BLaER1 (cell line): ENCODE results near the gene ZBTB20.
"Not testable (repeated sequence)": the region's sequence is repeated elsewhere in the genome, so short reads cannot be mapped to it uniquely, and the experiment has no call there.

Experiments used
- H3K27ac ChIP-seq: shearing (Covaris generic); formaldehyde crosslinking; 2 replicates; pipeline ENCODE4 v1.8.1; 2022
- H3K27me3 ChIP-seq: shearing (Covaris generic); formaldehyde crosslinking; 2 replicates; pipeline ENCODE4 v1.8.1; 2022
- H3K36me3 ChIP-seq: shearing (Covaris generic); formaldehyde crosslinking; 2 replicates; pipeline ENCODE4 v1.8.1; 2022
- H3K4me1 ChIP-seq: shearing (Covaris generic); formaldehyde crosslinking; 2 replicates; pipeline ENCODE4 v1.8.1; 2022
- H3K4me2 ChIP-seq: shearing (Covaris generic); formaldehyde crosslinking; 2 replicates; pipeline ENCODE4 v1.8.1; 2022
- H3K4me3 ChIP-seq: shearing (Covaris generic); formaldehyde crosslinking; 2 replicates; pipeline ENCODE4 v1.8.1; 2022
- H3K9ac ChIP-seq: shearing (Covaris generic); formaldehyde crosslinking; 2 replicates; pipeline ENCODE4 v1.8.1; 2022
- H3K9me3 ChIP-seq: shearing (Covaris generic); formaldehyde crosslinking; 2 replicates; pipeline ENCODE4 v1.8.1; 2022
- H4K20me1 ChIP-seq: shearing (Covaris generic); formaldehyde crosslinking; 2 replicates; pipeline ENCODE4 v1.8.1; 2022
- Cebpa-rat ChIP-seq: shearing (Covaris generic); IDR thresholded peaks from 2 replicates; pipeline ENCODE4 v1.8.1; 2022

Gene ZBTB20

GRCh38 chr3:115146418-115147328 is at the start of gene ZBTB20:
TSS of gene ZBTB20 (minus strand) at chr3:115147288.
- TF ChIP-seq Cebpa-rat: no peak
- Histone ChIP-seq H3K9me3 (no peaks in the 10 kb centered on the region), H3K36me3 (no peaks in the 10 kb centered on the region), H4K20me1 (peaks cover 17% of the 10 kb centered on the region; the same call in 1 of the 2 replicates), H3K9ac (peak within 1 kb of the TSS; percentile 94), H3K4me2 (peak within 1 kb of the TSS; percentile 91), H3K27ac (peak within 1 kb of the TSS; percentile 94), H3K4me3 (peak within 1 kb of the TSS; percentile 90), H3K27me3 (no peaks in the 10 kb centered on the region), H3K4me1 (peaks cover 24% of the 10 kb centered on the region)

- Histone ChIP-seq H3K4me3 (no peak overlapping the region), H3K4me2 (no peak overlapping the region), H3K4me1 (no peaks in the 10 kb centered on the region), H3K27ac (no peak overlapping the region), H3K9me3 (peaks cover 10% of the 10 kb centered on the region), H3K9ac (no peak overlapping the region), H3K36me3 (no peaks in the 10 kb centered on the region), H4K20me1 (no peaks in the 10 kb centered on the region), H3K27me3 (no peaks in the 10 kb centered on the region)
- TF ChIP-seq Cebpa-rat: no peak
Measured at GRCh38 chr3:115194476-115194875, 47.4 kb upstream of the ZBTB20 start.

GRCh38 chr3:115190747-115191146 is 43.7 kb upstream of the ZBTB20 start:
- TF ChIP-seq Cebpa-rat: no peak
- H3K9ac ChIP-seq: no peak overlapping the region
- no peak overlapping the region for H3K27ac ChIP-seq
- no peak overlapping the region for H3K4me3 ChIP-seq
- H3K9me3 ChIP-seq: peaks cover 10% of the 10 kb centered on the region
- H4K20me1 ChIP-seq: no peaks in the 10 kb centered on the region
- no peaks in the 10 kb centered on the region for H3K36me3 ChIP-seq
- H3K4me1 ChIP-seq: peaks cover 10% of the 10 kb centered on the region
- no peaks in the 10 kb centered on the region for H3K27me3 ChIP-seq
- H3K4me2 ChIP-seq: no peak overlapping the region

GRCh38 chr3:115187149-115187757 is 40.2 kb upstream of the ZBTB20 start:
- peaks cover 10% of the 10 kb centered on the region for H3K4me1 ChIP-seq
- no peak overlapping the region for H3K27ac ChIP-seq
- H4K20me1 ChIP-seq: no peaks in the 10 kb centered on the region
- H3K4me3 ChIP-seq: no peak overlapping the region
- peaks cover 10% of the 10 kb centered on the region for H3K9me3 ChIP-seq
- TF ChIP-seq Cebpa-rat: no peak
- H3K4me2 ChIP-seq: peak overlapping the region; percentile 33; the same call in 1 of the 2 replicates
- H3K27me3 ChIP-seq: no peaks in the 10 kb centered on the region
- no peaks in the 10 kb centered on the region for H3K36me3 ChIP-seq
- no peak overlapping the region for H3K9ac ChIP-seq

GRCh38 chr3:115186351-115187148 is 39.5 kb upstream of the ZBTB20 start:
- no peaks in the 10 kb centered on the region for H3K36me3 ChIP-seq
- peaks cover 10% of the 10 kb centered on the region for H3K4me1 ChIP-seq
- H3K9ac ChIP-seq: no peak overlapping the region
- peaks cover 10% of the 10 kb centered on the region for H3K9me3 ChIP-seq
- H4K20me1 ChIP-seq: no peaks in the 10 kb centered on the region
- no peak for TF ChIP-seq Cebpa-rat
- no peak overlapping the region for H3K4me3 ChIP-seq
- peak overlapping the region; percentile 33; the same call in 1 of the 2 replicates for H3K4me2 ChIP-seq
- H3K27ac ChIP-seq: no peak overlapping the region
- no peaks in the 10 kb centered on the region for H3K27me3 ChIP-seq

- H3K4me1 ChIP-seq: peaks cover 10% of the 10 kb centered on the region
- not testable (repeated sequence) for H3K9me3 ChIP-seq, H4K20me1 ChIP-seq, H3K4me3 ChIP-seq, H3K27ac ChIP-seq, H3K4me2 ChIP-seq, H3K36me3 ChIP-seq, H3K9ac ChIP-seq, H3K27me3 ChIP-seq
Measured at GRCh38 chr3:115184859-115185572, 37.9 kb upstream of the ZBTB20 start.

GRCh38 chr3:115178930-115179329 is 31.8 kb upstream of the ZBTB20 start:
- H3K27ac ChIP-seq, H3K4me3 ChIP-seq, H3K9ac ChIP-seq, H3K36me3 ChIP-seq, H4K20me1 ChIP-seq, H3K9me3 ChIP-seq, H3K27me3 ChIP-seq, H3K4me2 ChIP-seq, H3K4me1 ChIP-seq: not testable (repeated sequence)

- Histone ChIP-seq H4K20me1 (no peaks in the 10 kb centered on the region), H3K27ac (no peak overlapping the region), H3K36me3 (no peaks in the 10 kb centered on the region), H3K27me3 (no peaks in the 10 kb centered on the region), H3K4me3 (no peak overlapping the region), H3K4me1 (no peaks in the 10 kb centered on the region), H3K9me3 (no peaks in the 10 kb centered on the region), H3K4me2 (no peak overlapping the region), H3K9ac (no peak overlapping the region)
- TF ChIP-seq Cebpa-rat: no peak
Measured at GRCh38 chr3:115169808-115170207, 22.7 kb upstream of the ZBTB20 start.

GRCh38 chr3:115165701-115166100 is 18.6 kb upstream of the ZBTB20 start:
- Histone ChIP-seq H3K4me3 (no peak overlapping the region), H3K27me3 (no peaks in the 10 kb centered on the region), H3K9ac (no peak overlapping the region), H3K9me3 (no peaks in the 10 kb centered on the region), H3K36me3 (no peaks in the 10 kb centered on the region), H3K4me1 (no peaks in the 10 kb centered on the region), H4K20me1 (no peaks in the 10 kb centered on the region), H3K4me2 (no peak overlapping the region), H3K27ac (no peak overlapping the region)
- no peak for TF ChIP-seq Cebpa-rat
